ENCODE measurements around the gene FAXDC2.

DNA sequence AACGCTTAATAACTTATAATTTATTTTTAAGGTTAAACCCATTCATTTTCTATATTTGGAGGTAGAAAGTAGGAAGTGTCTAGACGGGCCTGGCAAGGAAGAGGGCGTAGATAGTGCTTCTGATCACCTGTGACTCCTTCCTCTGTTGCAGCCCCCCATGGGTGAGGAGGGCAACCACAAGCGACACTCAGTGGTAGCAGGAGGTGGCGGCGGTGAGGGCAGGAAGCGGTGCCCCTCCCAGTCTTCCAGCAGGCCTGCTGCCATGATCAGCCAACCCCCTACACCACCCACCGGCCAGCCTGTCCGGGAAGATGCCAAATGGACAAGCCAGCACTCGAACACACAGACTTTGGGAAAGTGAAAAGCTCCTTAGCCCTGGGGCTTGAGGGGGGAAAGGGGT lies 36.7 kb downstream of the FAXDC2 start:
- TF ChIP-seq, protein P1, sequence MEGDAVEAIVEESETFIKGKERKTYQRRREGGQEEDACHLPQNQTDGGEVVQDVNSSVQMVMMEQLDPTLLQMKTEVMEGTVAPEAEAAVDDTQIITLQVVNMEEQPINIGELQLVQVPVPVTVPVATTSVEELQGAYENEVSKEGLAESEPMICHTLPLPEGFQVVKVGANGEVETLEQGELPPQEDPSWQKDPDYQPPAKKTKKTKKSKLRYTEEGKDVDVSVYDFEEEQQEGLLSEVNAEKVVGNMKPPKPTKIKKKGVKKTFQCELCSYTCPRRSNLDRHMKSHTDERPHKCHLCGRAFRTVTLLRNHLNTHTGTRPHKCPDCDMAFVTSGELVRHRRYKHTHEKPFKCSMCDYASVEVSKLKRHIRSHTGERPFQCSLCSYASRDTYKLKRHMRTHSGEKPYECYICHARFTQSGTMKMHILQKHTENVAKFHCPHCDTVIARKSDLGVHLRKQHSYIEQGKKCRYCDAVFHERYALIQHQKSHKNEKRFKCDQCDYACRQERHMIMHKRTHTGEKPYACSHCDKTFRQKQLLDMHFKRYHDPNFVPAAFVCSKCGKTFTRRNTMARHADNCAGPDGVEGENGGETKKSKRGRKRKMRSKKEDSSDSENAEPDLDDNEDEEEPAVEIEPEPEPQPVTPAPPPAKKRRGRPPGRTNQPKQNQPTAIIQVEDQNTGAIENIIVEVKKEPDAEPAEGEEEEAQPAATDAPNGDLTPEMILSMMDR (IDR thresholded peaks at IDR 0.05): no peak
- TF ChIP-seq EZH2phosphoT487 (IDR thresholded peaks at IDR 0.05): no peak

Data from neural progenitor cell (in vitro differentiated cells).